ENCODE results near the gene ZBTB7A.

GRCh38 chr19:4007836-4008539 lies 58.7 kb downstream of the ZBTB7A start:
- no peak for TF ChIP-seq NR3C1 (CRISPR knock-in tag; conservative IDR thresholded peaks at IDR 0.05; ENCODE audit: low read depth)
- TF ChIP-seq CTCF (IDR thresholded peaks at IDR 0.05): no peak
- TF ChIP-seq MAX (CRISPR knock-in tag; IDR thresholded peaks at IDR 0.05): no peak
- TF ChIP-seq CREB1 (CRISPR knock-in tag; IDR thresholded peaks at IDR 0.05): no peak
- no peak for TF ChIP-seq OVOL2 (CRISPR knock-in tag; IDR thresholded peaks at IDR 0.05; ENCODE audit: borderline replicate concordance)
